Ishikawa (cell line): ENCODE measurements around the gene EMILIN1.

Source experiments
- CEBPB ChIP-seq: IDR thresholded peaks from 2 replicates; pipeline ENCODE4 v1.6.1; 2012
- CREB1 ChIP-seq: IDR thresholded peaks from 2 replicates; pipeline ENCODE4 v1.6.1; 2012; ENCODE audit warnings: low read depth
- EGR1 ChIP-seq: IDR thresholded peaks from 2 replicates; pipeline ENCODE4 v1.6.1; 2012
- EP300 ChIP-seq: IDR thresholded peaks from 2 replicates; pipeline ENCODE4 v1.6.1; 2012; ENCODE audit warnings: borderline replicate concordance
- FOXM1 ChIP-seq: IDR thresholded peaks from 2 replicates; pipeline ENCODE4 v1.6.1; 2012; ENCODE audit warnings: low read depth, borderline replicate concordance
- NFIC ChIP-seq: IDR thresholded peaks from 2 replicates; pipeline ENCODE4 v1.6.1; 2012
- RAD21 ChIP-seq: IDR thresholded peaks from 2 replicates; pipeline ENCODE4 v1.6.1; 2012; ENCODE audit warnings: low read depth
- TAF1 ChIP-seq: IDR thresholded peaks from 2 replicates; pipeline ENCODE4 v1.6.1; 2012; ENCODE audit warnings: low read depth, mild to moderate bottlenecking
- TCF12 ChIP-seq: IDR thresholded peaks from 2 replicates; pipeline ENCODE4 v1.6.1; 2012; ENCODE audit warnings: low read depth
- TEAD4 ChIP-seq: IDR thresholded peaks from 2 replicates; pipeline ENCODE4 v1.6.1; 2012
- YY1 ChIP-seq: IDR thresholded peaks from 2 replicates; pipeline ENCODE4 v1.6.1; 2012; ENCODE audit warnings: low read depth
- ZBTB7A ChIP-seq: IDR thresholded peaks from 2 replicates; pipeline ENCODE4 v1.6.1; 2012; ENCODE audit warnings: low read depth
- TF ChIP-seq, protein P1 (sequence below): IDR thresholded peaks from 2 replicates; pipeline ENCODE4 v1.6.1; 2012
- TF ChIP-seq, protein P2 (sequence below): IDR thresholded peaks from 2 replicates; pipeline ENCODE4 v1.6.1; 2012
- TF ChIP-seq, protein P3 (sequence below): IDR thresholded peaks from 2 replicates; pipeline ENCODE4 v1.6.1; 2012; ENCODE audit warnings: low read depth, mild to moderate bottlenecking

The EMILIN1 gene

DNA sequence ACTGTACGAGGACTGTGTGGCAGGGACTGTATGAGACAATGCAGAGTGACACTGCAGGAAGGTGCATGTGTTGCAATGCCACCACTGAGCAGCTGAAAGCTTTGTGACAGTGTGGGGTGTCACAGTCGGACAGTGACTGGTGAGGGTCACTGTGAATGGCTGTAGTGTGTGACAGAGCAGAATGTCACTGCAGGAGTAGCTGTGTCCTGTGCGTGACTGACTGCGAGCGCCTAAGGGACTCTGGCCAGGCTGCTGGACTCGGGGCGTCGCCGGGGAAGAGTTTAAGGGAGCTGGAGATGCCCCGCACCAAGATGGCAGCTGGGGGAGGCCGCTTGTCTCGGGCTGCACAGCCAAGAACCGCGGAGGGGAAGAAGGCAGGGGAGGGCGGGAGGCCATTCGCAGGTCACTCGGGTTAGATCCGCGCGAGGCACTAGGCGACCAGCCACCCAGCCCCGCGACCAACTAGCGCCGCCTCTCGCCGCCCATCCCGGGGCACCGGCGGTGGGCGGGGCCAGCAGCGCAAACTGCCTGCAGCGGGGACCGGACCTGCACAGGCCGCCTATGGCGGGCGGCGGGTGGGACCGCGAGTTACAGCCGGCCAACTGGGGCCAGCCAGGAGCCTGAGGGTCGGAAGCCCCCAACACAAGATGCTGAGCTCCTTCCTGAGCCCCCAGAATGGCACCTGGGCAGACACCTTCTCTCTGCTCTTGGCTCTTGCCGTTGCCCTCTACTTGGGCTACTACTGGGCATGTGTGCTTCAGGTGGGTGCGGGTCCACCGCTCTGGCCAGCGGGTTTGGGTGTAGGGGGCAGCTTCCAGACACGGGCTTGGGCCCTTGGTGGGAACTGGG lies 45.1 kb downstream of the EMILIN1 start, which contains the start of gene ABHD1:
TSS of gene ABHD1 (plus strand) at position 514 of the 849 bp plus-strand sequence. CDS start at position 648, 134 bp downstream.
- TF ChIP-seq NFIC = no peak
- no peak for TF ChIP-seq EGR1
- no peak for TF ChIP-seq EP300
- TF ChIP-seq, protein P1, sequence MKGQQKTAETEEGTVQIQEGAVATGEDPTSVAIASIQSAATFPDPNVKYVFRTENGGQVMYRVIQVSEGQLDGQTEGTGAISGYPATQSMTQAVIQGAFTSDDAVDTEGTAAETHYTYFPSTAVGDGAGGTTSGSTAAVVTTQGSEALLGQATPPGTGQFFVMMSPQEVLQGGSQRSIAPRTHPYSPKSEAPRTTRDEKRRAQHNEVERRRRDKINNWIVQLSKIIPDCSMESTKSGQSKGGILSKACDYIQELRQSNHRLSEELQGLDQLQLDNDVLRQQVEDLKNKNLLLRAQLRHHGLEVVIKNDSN = no peak
- TF ChIP-seq YY1 = peak; percentile 86
- no peak for TF ChIP-seq TEAD4
- no peak for TF ChIP-seq CREB1
- TF ChIP-seq CEBPB = no peak
- peak; percentile 46; the same call in 1 of the 2 replicates for TF ChIP-seq TAF1
- TF ChIP-seq, protein P2, sequence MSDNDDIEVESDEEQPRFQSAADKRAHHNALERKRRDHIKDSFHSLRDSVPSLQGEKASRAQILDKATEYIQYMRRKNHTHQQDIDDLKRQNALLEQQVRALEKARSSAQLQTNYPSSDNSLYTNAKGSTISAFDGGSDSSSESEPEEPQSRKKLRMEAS = no peak
- TF ChIP-seq FOXM1 = no peak
- no peak for TF ChIP-seq RAD21
- TF ChIP-seq, protein P3, sequence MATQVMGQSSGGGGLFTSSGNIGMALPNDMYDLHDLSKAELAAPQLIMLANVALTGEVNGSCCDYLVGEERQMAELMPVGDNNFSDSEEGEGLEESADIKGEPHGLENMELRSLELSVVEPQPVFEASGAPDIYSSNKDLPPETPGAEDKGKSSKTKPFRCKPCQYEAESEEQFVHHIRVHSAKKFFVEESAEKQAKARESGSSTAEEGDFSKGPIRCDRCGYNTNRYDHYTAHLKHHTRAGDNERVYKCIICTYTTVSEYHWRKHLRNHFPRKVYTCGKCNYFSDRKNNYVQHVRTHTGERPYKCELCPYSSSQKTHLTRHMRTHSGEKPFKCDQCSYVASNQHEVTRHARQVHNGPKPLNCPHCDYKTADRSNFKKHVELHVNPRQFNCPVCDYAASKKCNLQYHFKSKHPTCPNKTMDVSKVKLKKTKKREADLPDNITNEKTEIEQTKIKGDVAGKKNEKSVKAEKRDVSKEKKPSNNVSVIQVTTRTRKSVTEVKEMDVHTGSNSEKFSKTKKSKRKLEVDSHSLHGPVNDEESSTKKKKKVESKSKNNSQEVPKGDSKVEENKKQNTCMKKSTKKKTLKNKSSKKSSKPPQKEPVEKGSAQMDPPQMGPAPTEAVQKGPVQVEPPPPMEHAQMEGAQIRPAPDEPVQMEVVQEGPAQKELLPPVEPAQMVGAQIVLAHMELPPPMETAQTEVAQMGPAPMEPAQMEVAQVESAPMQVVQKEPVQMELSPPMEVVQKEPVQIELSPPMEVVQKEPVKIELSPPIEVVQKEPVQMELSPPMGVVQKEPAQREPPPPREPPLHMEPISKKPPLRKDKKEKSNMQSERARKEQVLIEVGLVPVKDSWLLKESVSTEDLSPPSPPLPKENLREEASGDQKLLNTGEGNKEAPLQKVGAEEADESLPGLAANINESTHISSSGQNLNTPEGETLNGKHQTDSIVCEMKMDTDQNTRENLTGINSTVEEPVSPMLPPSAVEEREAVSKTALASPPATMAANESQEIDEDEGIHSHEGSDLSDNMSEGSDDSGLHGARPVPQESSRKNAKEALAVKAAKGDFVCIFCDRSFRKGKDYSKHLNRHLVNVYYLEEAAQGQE = no peak
- no peak for TF ChIP-seq ZBTB7A
- TF ChIP-seq TCF12 = no peak

DNA sequence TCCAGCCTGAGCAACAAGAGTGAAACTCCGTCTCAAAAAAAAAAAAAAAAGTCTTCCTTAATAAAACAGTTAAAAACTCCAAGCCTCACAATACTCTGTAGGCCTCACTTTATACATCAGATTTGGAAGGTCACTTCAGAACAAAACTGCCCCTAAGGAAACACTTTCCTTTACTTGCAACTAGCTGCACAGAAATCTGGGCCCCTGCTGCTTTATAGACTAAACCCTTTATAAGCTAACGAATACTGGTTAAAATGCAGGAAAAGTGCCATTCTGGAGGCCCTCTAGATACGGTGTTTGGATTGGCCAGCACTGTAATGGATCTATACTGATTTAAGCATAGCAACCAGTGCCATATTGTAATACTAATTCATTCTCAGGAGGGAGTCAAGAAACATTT lies 46.7 kb downstream of the EMILIN1 start:
- TF ChIP-seq, protein P2 = no peak
- no peak for TF ChIP-seq CREB1
- TF ChIP-seq, protein P1 = no peak
- TF ChIP-seq TCF12 = no peak
- TF ChIP-seq RAD21 = no peak

DNA sequence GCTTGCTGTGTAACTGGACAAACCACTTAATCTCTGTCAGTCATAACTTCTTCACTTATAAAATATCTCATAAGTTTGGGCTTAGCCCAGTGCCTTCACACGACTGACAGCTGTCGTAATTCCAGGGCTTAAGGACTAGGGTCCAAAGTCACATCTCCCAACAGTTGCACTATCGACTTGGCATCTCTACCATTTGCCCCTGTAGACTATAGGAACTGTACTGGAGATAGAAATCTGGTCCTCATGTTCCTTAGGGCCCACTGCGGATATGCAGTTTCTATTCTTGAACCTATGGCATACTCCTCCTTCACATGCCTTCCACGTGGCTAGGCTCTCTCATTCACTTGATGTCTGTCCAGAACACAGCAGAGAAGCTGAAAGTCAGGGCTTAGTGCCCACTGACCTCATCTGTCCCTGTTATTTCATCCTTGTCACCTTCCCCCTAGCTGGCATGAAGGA lies 47.9 kb downstream of the EMILIN1 start:
- TF ChIP-seq, protein P2 = no peak
- TF ChIP-seq TCF12 = no peak
- no peak for TF ChIP-seq ZBTB7A
- no peak for TF ChIP-seq TEAD4
- no peak for TF ChIP-seq TAF1
- TF ChIP-seq RAD21 = no peak
- no peak for TF ChIP-seq NFIC
- TF ChIP-seq, protein P3 = no peak
- no peak for TF ChIP-seq EGR1
- TF ChIP-seq, protein P1 = no peak
- TF ChIP-seq FOXM1 = no peak
- TF ChIP-seq YY1 = no peak
- no peak for TF ChIP-seq EP300
- TF ChIP-seq CREB1 = no peak

DNA sequence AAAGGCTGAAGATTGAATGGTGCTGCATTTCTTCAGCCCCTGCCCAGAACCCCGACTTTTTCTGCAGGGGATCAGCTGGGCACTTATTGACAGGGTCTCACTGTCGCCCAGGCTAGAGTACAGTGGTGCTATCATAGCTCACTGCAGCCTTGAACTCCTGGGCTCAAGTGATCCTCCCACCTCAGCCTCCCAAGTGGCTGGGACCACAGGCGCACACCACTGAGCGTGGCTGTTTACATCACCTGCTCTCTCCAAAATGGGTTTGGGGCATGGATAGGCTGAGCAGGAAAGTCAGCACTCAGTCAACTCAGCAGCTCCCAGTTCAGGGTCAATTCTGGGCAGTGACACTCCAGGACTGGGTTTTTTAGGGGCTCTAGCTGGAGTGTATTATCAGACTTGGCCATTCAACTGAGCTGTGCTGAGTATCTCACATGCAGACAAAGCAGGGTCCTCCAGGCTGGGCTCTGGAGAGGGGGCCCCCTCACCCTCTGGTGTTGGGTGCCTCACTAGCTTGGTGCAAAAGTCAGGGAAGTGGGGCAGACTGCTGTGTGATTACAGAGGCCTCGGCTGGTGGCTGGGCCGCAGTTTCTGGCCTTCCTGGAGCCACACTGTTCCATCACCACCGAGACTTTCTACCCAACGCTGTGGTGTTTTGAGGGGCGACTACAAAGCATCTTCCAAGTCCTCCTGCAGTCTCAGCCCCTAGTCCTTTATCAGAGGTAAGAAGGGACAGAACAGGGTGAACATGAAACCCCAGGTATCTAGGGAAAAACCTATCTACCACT lies 49.7 kb downstream of the EMILIN1 start:
- TF ChIP-seq, protein P2 = no peak
- TF ChIP-seq TEAD4 = no peak
